Vagina (tissue), 2 donors: ENCODE data around the gene PTPN4.

Source experiments
- CTCF ChIP-seq, 3 experiments: fragments of 450-650 bp in 2 of 3; fragments of 200-600 bp in 1 of 3; sonication (generic) in 1 of 3; IDR thresholded peaks; one replicate each; pipeline ENCODE4 v1.5.1; 2017 to 2019; ENCODE audit warnings: antibody characterized with exemption in 3 of 3, mild to moderate bottlenecking in 2 of 3, moderate library complexity in 2 of 3
- POLR2A ChIP-seq, 2 donors: fragments of 450-650 bp; IDR thresholded peaks; one replicate each; pipeline ENCODE4 v1.6.1; 2017; ENCODE audit warnings: antibody characterized with exemption in 2 of 2, mild to moderate bottlenecking in 2 of 2, moderate library complexity in 2 of 2
- POLR2AphosphoS5 ChIP-seq, 2 donors: sonication (generic); formaldehyde crosslinking; IDR thresholded peaks; one replicate each; pipeline ENCODE4 v1.9.0; 2017; ENCODE audit warnings: antibody characterized with exemption in 2 of 2, mild to moderate bottlenecking in 2 of 2, low read depth in 1 of 2; ENCODE audit not compliant: insufficient read depth in 1 of 2

DNA sequence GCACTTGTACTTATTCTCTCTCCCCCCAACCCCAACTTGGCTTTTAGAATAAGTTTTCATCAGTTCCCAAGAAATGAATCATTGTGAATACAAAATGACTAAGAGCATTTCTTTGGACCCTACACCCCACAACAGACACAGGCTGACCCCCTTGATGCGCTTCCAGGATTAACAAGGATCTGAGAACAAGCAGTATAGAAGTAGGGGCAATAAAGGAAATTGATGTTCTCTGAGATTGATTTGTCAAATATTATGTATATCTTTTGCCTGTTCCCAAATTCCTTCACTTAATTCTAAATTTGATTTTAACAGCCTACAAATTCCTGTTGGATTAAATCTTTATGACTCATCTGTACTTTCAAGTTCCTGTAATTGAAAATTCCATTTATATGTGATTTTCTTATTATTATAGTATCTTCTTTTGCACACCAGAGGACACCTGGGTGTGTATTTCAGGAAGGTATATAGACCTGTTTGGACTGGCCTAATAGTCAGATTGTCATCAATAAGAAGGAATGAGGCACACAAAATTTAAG, 10.2 kb upstream of the PTPN4 start:
- no peak for TF ChIP-seq CTCF (IDR thresholded peaks at IDR 0.05)
- no peak for TF ChIP-seq POLR2AphosphoS5 (IDR thresholded peaks at IDR 0.05; ENCODE audit: insufficient read depth in 1 of 2, low read depth in 1 of 2)
- TF ChIP-seq POLR2A (IDR thresholded peaks at IDR 0.05) = no peak
